MM.1S (cell line): ENCODE measurements around the gene SEC63.

ENCODE experiments used
- DNase-seq: peaks from one replicate; pipeline ENCODE4 v3.0.0-alpha.2; 2015
- H2AFZ ChIP-seq: fragments of 300-600 bp; sonication (generic); 2 replicates; pipeline ENCODE4 v1.6.0; 2016; ENCODE audit warnings: antibody characterized with exemption, low read length
- H3F3A ChIP-seq: fragments of 300-600 bp; sonication (generic); 2 replicates; pipeline ENCODE4 v1.6.1; 2016; ENCODE audit warnings: mild to moderate bottlenecking, antibody characterized with exemption, low read length, moderate library complexity, mixed read lengths; ENCODE audit not compliant: insufficient read depth
- H3K27ac ChIP-seq: fragments of 300-600 bp; sonication (generic); 2 replicates; pipeline ENCODE4 v1.5.1; 2016; ENCODE audit warnings: mild to moderate bottlenecking, low read length
- H3K27me3 ChIP-seq: fragments of 300-600 bp; sonication (generic); replicated peaks from 2 replicates; pipeline ENCODE4 v1.6.0; 2016; ENCODE audit warnings: low read length; ENCODE audit not compliant: insufficient read depth
- H3K36me3 ChIP-seq: fragments of 300-600 bp; sonication (generic); replicated peaks from 2 replicates; pipeline ENCODE4 v1.6.1; 2016; ENCODE audit warnings: mild to moderate bottlenecking, low read length, mixed read lengths; ENCODE audit not compliant: insufficient read depth
- H3K4me1 ChIP-seq: fragments of 300-600 bp; sonication (generic); 2 replicates; pipeline ENCODE4 v1.6.1; 2016; ENCODE audit warnings: low read length, mixed read lengths
- H3K4me2 ChIP-seq: fragments of 300-600 bp; sonication (generic); 2 replicates; pipeline ENCODE4 v1.6.0; 2016; ENCODE audit warnings: low read depth, low read length
- H3K4me3 ChIP-seq: fragments of 300-600 bp; sonication (generic); 2 replicates; pipeline ENCODE4 v1.5.1; 2016; ENCODE audit warnings: low read length, mixed read lengths
- H3K79me2 ChIP-seq: fragments of 300-600 bp; sonication (generic); 2 replicates; pipeline ENCODE4 v1.6.1; 2016; ENCODE audit warnings: mixed run types, low read length, mixed read lengths
- H3K9ac ChIP-seq: fragments of 300-600 bp; sonication (generic); 2 replicates; pipeline ENCODE4 v1.6.1; 2016; ENCODE audit warnings: low read length, mixed read lengths
- H3K9me2 ChIP-seq: fragments of 300-600 bp; sonication (generic); replicated peaks from 2 replicates; pipeline ENCODE4 v1.6.1; 2016; ENCODE audit warnings: mild to moderate bottlenecking, low read length, mixed read lengths; ENCODE audit not compliant: insufficient read depth
- H3K9me3 ChIP-seq: fragments of 300-600 bp; sonication (generic); replicated peaks from 2 replicates; pipeline ENCODE4 v1.6.1; 2016; ENCODE audit warnings: mild to moderate bottlenecking, low read length, mixed read lengths; ENCODE audit not compliant: insufficient read depth
- H4K20me1 ChIP-seq: fragments of 300-600 bp; sonication (generic); 2 replicates; pipeline ENCODE4 v1.6.1; 2016; ENCODE audit warnings: mild to moderate bottlenecking, low read length, moderate library complexity, mixed read lengths; ENCODE audit not compliant: insufficient read depth
- CTCF ChIP-seq: fragments of 300-600 bp; sonication (generic); IDR thresholded peaks from 2 replicates; pipeline ENCODE4 v1.5.1; 2016; ENCODE audit warnings: antibody characterized with exemption, low read length, mixed read lengths
- EZH2 ChIP-seq: fragments of 300-600 bp; sonication (generic); optimal IDR thresholded peaks from 2 replicates; pipeline ENCODE3; 2017; ENCODE audit warnings: low read depth, mild to moderate bottlenecking, antibody characterized with exemption, low read length, mixed read lengths
- EZH2phosphoT487 ChIP-seq: fragments of 300-600 bp; sonication (generic); IDR thresholded peaks from 2 replicates; pipeline ENCODE4 v1.6.1; 2018; ENCODE audit warnings: antibody characterized with exemption, low read length

Gene SEC63

DNA sequence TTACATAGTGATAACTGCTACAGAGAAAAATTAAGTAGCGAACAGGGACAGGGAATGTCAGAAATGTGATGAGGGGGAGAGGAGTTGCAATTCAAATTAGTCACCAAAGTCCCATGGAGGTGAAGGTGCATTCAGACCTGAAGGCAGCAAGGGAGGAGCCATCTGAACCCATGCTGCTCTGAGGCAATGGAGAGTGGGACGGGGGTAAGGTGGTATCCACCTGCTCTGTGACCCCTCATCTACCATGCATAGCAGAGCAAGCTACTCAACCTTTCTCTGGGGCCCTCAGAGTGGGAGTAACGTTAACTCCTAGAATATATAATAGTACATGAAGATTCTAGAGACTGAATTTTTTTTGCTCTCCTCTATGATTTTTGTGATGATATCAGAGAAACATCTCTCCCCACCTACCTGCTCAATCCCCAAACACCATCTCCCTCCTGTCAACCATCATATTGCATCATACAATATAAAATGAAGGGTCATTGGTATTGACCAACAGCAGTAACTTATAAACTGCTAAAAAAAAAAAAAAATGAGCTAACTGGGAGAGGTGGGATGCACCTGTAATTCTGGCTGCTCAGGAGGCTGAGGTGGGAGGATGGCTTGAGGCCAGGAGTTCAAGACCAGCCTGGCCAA lies 117.3 kb downstream of the SEC63 start:
- Histone ChIP-seq H3K9me2 (no peaks in the 10 kb centered on the region), H3K9me3 (no peaks in the 10 kb centered on the region), H3K4me3 (no peak overlapping the region), H3F3A (no peaks in the 10 kb centered on the region), H3K27ac (no peak overlapping the region), H3K4me2 (no peak overlapping the region), H3K27me3 (no peaks in the 10 kb centered on the region), H4K20me1 (no peaks in the 10 kb centered on the region), H3K4me1 (no peaks in the 10 kb centered on the region), H3K79me2 (no peaks in the 10 kb centered on the region), H3K36me3 (no peaks in the 10 kb centered on the region), H2AFZ (no peak overlapping the region), H3K9ac (no peak overlapping the region)
- DNase-seq = no peak
- TF ChIP-seq CTCF (no peak), EZH2phosphoT487 (no peak), EZH2 (no peak)

GRCh38 chr6:107833136-107833535 lies 124.9 kb downstream of the SEC63 start:
- H2AFZ ChIP-seq = no peak overlapping the region
- no peaks in the 10 kb centered on the region for H3K27me3 ChIP-seq
- H3F3A ChIP-seq = no peaks in the 10 kb centered on the region

DNA sequence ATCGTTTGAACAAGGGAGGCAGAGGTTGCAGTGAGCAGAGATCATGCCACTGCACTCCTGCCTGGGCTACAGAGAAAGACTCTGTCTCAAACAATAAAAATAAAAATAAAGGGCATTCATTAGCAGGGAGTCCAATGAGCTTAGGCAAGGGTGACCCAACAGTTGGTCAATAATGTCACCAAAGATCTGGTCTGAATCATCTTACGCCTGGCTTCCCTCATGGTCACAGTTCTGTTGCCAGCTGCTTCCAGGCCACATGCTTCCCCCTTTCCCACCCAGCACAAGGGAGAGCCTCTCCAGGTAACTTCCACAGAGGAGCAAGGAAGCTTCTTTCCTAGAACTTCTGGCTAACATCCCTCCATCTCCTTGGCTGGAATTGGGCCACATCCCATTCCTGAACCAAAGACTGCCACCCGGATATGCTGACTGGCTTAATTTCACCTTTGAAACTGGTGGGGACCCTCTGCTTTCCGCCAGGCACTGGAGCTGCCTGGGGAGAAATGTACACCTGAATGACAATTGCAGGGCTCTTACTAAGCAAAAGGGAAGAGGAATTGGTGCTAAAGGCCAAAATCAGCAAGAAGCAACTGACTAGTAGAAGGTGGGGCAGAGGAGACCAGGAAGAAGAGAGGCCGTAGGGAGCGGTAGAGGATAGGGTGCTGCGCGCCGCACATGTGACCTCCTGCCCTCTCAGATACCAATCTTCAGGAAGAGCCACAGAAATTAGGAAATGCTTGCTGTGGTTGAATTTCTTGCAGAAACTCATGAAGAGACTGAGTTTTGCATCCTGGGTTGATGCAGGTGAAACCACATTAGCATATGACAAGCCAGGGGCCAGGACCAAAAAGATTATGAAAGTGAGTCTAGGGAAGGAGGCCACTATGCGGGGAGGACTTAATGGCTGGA lies 125.6 kb downstream of the SEC63 start:
- no peak for DNase-seq
- Histone ChIP-seq H3F3A (no peaks in the 10 kb centered on the region), H3K27me3 (no peaks in the 10 kb centered on the region), H3K4me3 (no peak overlapping the region), H3K4me1 (no peaks in the 10 kb centered on the region), H3K27ac (no peak overlapping the region), H3K9ac (no peak overlapping the region), H3K4me2 (no peak overlapping the region), H3K79me2 (no peaks in the 10 kb centered on the region), H3K9me3 (no peaks in the 10 kb centered on the region), H4K20me1 (no peaks in the 10 kb centered on the region), H3K36me3 (no peaks in the 10 kb centered on the region), H3K9me2 (no peaks in the 10 kb centered on the region), H2AFZ (no peak overlapping the region)
- no peak for TF ChIP-seq EZH2
- no peak for TF ChIP-seq EZH2phosphoT487
- no peak for TF ChIP-seq CTCF

More at GRCh38 chr6:107833136-107833535, 124.9 kb downstream of the SEC63 start:
- Histone ChIP-seq H3K4me3 (no peak overlapping the region), H3K27ac (no peak overlapping the region), H3K9me3 (no peaks in the 10 kb centered on the region), H3K4me1 (no peaks in the 10 kb centered on the region), H3K9ac (no peak overlapping the region), H3K4me2 (no peak overlapping the region), H3K79me2 (no peaks in the 10 kb centered on the region), H3K36me3 (no peaks in the 10 kb centered on the region), H3K9me2 (no peaks in the 10 kb centered on the region), H4K20me1 (no peaks in the 10 kb centered on the region)
- no peak for DNase-seq
- TF ChIP-seq EZH2 (no peak), EZH2phosphoT487 (no peak), CTCF (no peak)
